ENCODE results near the gene COBL. TPM values are rescaled to one million over a fixed set of nuclear protein-coding genes. Genes with fewer than 3 reads are reported as not detected.

COBL gene
- total RNA-seq, 2 donors from 2014 or later = 36.5 to 46.6 TPM

- Histone ChIP-seq H3K36me3 (no peaks in the 10 kb centered on the region), H3K9me3 (no peaks in the 10 kb centered on the region), H3K4me3 (no peak overlapping the region), H3K4me1 (replicated peaks) (no peaks in the 10 kb centered on the region), H3K27ac (no peak overlapping the region), H3K27me3 (replicated peaks; ENCODE audit: insufficient read depth) (no peaks in the 10 kb centered on the region)
- TF ChIP-seq POLR2A (IDR thresholded peaks at IDR 0.05) (no peak), POLR2AphosphoS5 (IDR thresholded peaks at IDR 0.05) (no peak), CTCF (IDR thresholded peaks at IDR 0.05) (no peak)
- no peak for DNase-seq (ENCODE audit: low spot score)
- WGBS = 86% methylated on average over 6 of the region's 6 CpGs
- intact Hi-C loops (cut with DNase I) = loop anchor here (5.0 kb wide), 2 partner anchors 693 to 1068 kb away; partner anchors contain the start of gene ZPBP
These were observed 156.2 kb downstream of the COBL start for GRCh38 chr7:51160411-51160810.

- H3K4me1 ChIP-seq (replicated peaks) = no peaks in the 10 kb centered on the region
- TF ChIP-seq CTCF (IDR thresholded peaks at IDR 0.05) (no peak), POLR2AphosphoS5 (IDR thresholded peaks at IDR 0.05) (no peak), POLR2A (IDR thresholded peaks at IDR 0.05) (no peak)
- 63% methylated on average over 35 of the region's 36 CpGs for WGBS
- no peak for DNase-seq (ENCODE audit: low spot score)
- H3K27me3 ChIP-seq (replicated peaks; ENCODE audit: insufficient read depth) = no peaks in the 10 kb centered on the region
- no peaks in the 10 kb centered on the region for H3K36me3 ChIP-seq
- intact Hi-C loops (cut with DNase I) = no loop called here
- H3K4me3 ChIP-seq = no peak overlapping the region
- H3K27ac ChIP-seq = no peak overlapping the region
- H3K9me3 ChIP-seq = no peaks in the 10 kb centered on the region
These were observed 157.7 kb downstream of the COBL start for GRCh38 chr7:51158742-51159445.

GRCh38 chr7:51158211-51158610, 158.4 kb downstream of the COBL start:
- no peaks in the 10 kb centered on the region for H3K27me3 ChIP-seq (replicated peaks; ENCODE audit: insufficient read depth)
- no peaks in the 10 kb centered on the region for H3K4me1 ChIP-seq (replicated peaks)
- TF ChIP-seq POLR2AphosphoS5 (IDR thresholded peaks at IDR 0.05) = no peak
- TF ChIP-seq CTCF (IDR thresholded peaks at IDR 0.05) = no peak
- TF ChIP-seq POLR2A (IDR thresholded peaks at IDR 0.05) = no peak
- intact Hi-C loops (cut with DNase I) = no loop called here
- no peak overlapping the region for H3K4me3 ChIP-seq
- H3K9me3 ChIP-seq = no peaks in the 10 kb centered on the region
- DNase-seq (ENCODE audit: low spot score) = no peak
- 81% methylated on average over 8 of the region's 8 CpGs for WGBS
- no peaks in the 10 kb centered on the region for H3K36me3 ChIP-seq
- no peak overlapping the region for H3K27ac ChIP-seq

GRCh38 chr7:51154201-51154600, 162.4 kb downstream of the COBL start:
- Histone ChIP-seq H3K9me3 (no peaks in the 10 kb centered on the region), H3K27me3 (replicated peaks; ENCODE audit: insufficient read depth) (no peaks in the 10 kb centered on the region), H3K36me3 (no peaks in the 10 kb centered on the region), H3K4me1 (replicated peaks) (no peaks in the 10 kb centered on the region), H3K27ac (no peak overlapping the region), H3K4me3 (no peak overlapping the region)
- TF ChIP-seq POLR2A (IDR thresholded peaks at IDR 0.05) (no peak), CTCF (IDR thresholded peaks at IDR 0.05) (no peak), POLR2AphosphoS5 (IDR thresholded peaks at IDR 0.05) (no peak)
- 83% methylated on average over 4 of the region's 4 CpGs for WGBS
- intact Hi-C loops (cut with DNase I) = no loop called here
- no peak for DNase-seq (ENCODE audit: low spot score)

GRCh38 chr7:51152706-51153200, 163.9 kb downstream of the COBL start:
- Histone ChIP-seq H3K27me3 (replicated peaks; ENCODE audit: insufficient read depth) (no peaks in the 10 kb centered on the region), H3K9me3 (no peaks in the 10 kb centered on the region), H3K4me3 (no peak overlapping the region), H3K36me3 (no peaks in the 10 kb centered on the region), H3K4me1 (replicated peaks) (no peaks in the 10 kb centered on the region), H3K27ac (no peak overlapping the region)
- no peak for DNase-seq (ENCODE audit: low spot score)
- intact Hi-C loops (cut with DNase I) = no loop called here
- 58% methylated on average over 4 of the region's 4 CpGs for WGBS
- TF ChIP-seq POLR2AphosphoS5 (IDR thresholded peaks at IDR 0.05) (no peak), POLR2A (IDR thresholded peaks at IDR 0.05) (no peak), CTCF (IDR thresholded peaks at IDR 0.05) (no peak)

Measured in prostate gland (tissue), 2 donors.